GM12801 (cell line): ENCODE measurements around the gene ASS1.

Experiments used
- CTCF ChIP-seq: IDR thresholded peaks from one replicate; pipeline ENCODE4 v1.5.1; 2011; ENCODE audit warnings: control low read depth; ENCODE audit not compliant: insufficient read length; ENCODE audit errors: extremely low read depth

Gene ASS1

GRCh38 chr9:130421802-130422276 lies 22.9 kb upstream of the ASS1 start:
- TF ChIP-seq CTCF = no peak

GRCh38 chr9:130422546-130422945 lies 22.2 kb upstream of the ASS1 start:
- TF ChIP-seq CTCF = no peak

GRCh38 chr9:130423272-130423671 lies 21.5 kb upstream of the ASS1 start:
- TF ChIP-seq CTCF = no peak

GRCh38 chr9:130424595-130425454 lies 19.9 kb upstream of the ASS1 start:
- TF ChIP-seq CTCF = no peak

GRCh38 chr9:130425741-130426466 lies 18.9 kb upstream of the ASS1 start:
- TF ChIP-seq CTCF = no peak

- no peak for TF ChIP-seq CTCF
These were observed 18.3 kb upstream of the ASS1 start for GRCh38 chr9:130426467-130426773.

GRCh38 chr9:130426883-130427282 lies 17.9 kb upstream of the ASS1 start:
- no peak for TF ChIP-seq CTCF
